Activated naive CD4-positive, alpha-beta T cell treated with anti-CD3 and anti-CD28 coated beads, Interleukin-2, amount 50 U/mL, for 24 hours (primary cell): Measurements from ENCODE around the gene MSRB1.
"Not testable (repeated sequence)": the region's sequence is repeated elsewhere in the genome, so short reads cannot be mapped to it uniquely, and the experiment has no call there.

ENCODE experiments used
- H3K27ac Mint-ChIP-seq: one replicate; pipeline ENCODE4 v1.8.0; 2021; ENCODE audit warnings: mild to moderate bottlenecking, mixed read lengths
- H3K27me3 Mint-ChIP-seq: one replicate; pipeline ENCODE4 v1.8.0; 2021; ENCODE audit warnings: mixed read lengths
- H3K36me3 Mint-ChIP-seq: one replicate; pipeline ENCODE4 v1.8.0; 2021; ENCODE audit warnings: mixed read lengths
- H3K4me1 Mint-ChIP-seq: one replicate; pipeline ENCODE4 v1.8.0; 2021; ENCODE audit warnings: mixed read lengths
- H3K4me3 Mint-ChIP-seq: one replicate; pipeline ENCODE4 v1.8.0; 2021; ENCODE audit warnings: mild to moderate bottlenecking, mixed read lengths
- H3K9me3 Mint-ChIP-seq: one replicate; pipeline ENCODE4 v1.8.0; 2021; ENCODE audit warnings: mixed read lengths

MSRB1 gene

GRCh38 chr16:1908184-1908583 lies 34.8 kb downstream of the MSRB1 start:
- Mint-ChIP-seq H3K4me3 (no peak overlapping the region), H3K9me3 (no peaks in the 10 kb centered on the region), H3K4me1 (no peaks in the 10 kb centered on the region), H3K27ac (no peak overlapping the region), H3K27me3 (peaks cover 3% of the 10 kb centered on the region), H3K36me3 (no peaks in the 10 kb centered on the region)

DNA sequence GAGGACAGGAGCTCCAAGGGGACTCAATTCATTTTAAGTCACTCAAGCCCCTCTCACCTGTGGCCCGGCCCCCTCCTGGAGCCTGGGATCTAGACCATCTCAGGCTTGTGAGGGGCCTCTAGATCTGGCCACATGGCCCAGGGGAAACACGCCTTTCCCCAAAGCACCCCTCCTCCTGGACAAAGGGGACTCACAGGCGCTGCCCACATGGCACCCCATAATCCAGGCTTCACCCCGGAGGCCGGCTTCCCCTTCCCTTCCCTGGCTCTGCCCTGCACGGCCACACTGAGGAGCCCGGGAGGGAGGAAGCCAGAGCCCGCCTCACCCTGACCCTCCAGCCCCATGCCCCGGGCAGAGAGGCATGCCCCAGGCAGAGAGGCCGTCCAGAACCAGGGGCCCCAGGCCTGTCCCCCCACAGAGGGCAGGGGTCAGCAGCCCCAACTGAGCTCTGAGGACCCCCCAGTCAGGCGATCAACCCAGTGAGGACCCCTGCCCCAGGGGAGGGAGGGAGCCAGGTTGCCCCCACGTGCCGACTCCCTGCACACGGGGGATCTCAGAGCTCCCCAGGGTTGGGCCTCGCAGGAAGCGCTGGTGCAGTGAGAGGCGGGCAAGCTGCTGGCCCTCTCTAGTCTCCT lies 35.7 kb downstream of the MSRB1 start:
- Mint-ChIP-seq H3K27ac (no peak overlapping the region), H3K4me1 (no peaks in the 10 kb centered on the region), H3K9me3 (no peaks in the 10 kb centered on the region), H3K4me3 (no peak overlapping the region), H3K27me3 (peaks cover 3% of the 10 kb centered on the region), H3K36me3 (no peaks in the 10 kb centered on the region)

DNA sequence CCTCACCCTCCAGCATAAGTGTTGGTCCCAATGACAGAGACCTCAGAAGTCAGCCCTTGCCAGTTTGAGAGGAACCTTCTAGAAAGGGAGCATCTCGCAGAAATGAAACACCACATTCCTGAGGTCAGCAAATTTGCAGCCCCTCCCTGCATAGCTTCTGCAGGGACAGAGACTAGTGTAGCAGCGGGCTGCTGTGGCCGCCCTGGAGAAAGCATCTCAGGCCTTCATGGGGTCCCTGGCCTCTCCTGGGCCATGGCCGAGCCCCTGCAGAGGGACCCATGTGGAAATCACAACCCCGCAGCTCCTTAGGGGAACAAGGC lies 36.2 kb downstream of the MSRB1 start:
- no peaks in the 10 kb centered on the region for H3K4me1 Mint-ChIP-seq
- no peaks in the 10 kb centered on the region for H3K36me3 Mint-ChIP-seq
- H3K27ac Mint-ChIP-seq, result no peak overlapping the region
- peaks cover 3% of the 10 kb centered on the region for H3K27me3 Mint-ChIP-seq
- H3K4me3 Mint-ChIP-seq, result no peak overlapping the region
- no peaks in the 10 kb centered on the region for H3K9me3 Mint-ChIP-seq

- Mint-ChIP-seq H3K4me1 (no peaks in the 10 kb centered on the region), H3K36me3 (no peaks in the 10 kb centered on the region), H3K27ac (no peak overlapping the region), H3K9me3 (no peaks in the 10 kb centered on the region), H3K27me3 (peaks cover 3% of the 10 kb centered on the region), H3K4me3 (no peak overlapping the region)
Observed at GRCh38 chr16:1906055-1906845, 36.7 kb downstream of the MSRB1 start.

GRCh38 chr16:1903845-1904840 lies 38.9 kb downstream of the MSRB1 start:
- no peaks in the 10 kb centered on the region for H3K4me1 Mint-ChIP-seq

GRCh38 chr16:1903220-1903574 lies 39.8 kb downstream of the MSRB1 start:
- Mint-ChIP-seq H3K9me3 (no peaks in the 10 kb centered on the region), H3K27ac (no peak overlapping the region), H3K4me3 (no peak overlapping the region), H3K27me3 (no peaks in the 10 kb centered on the region), H3K36me3 (no peaks in the 10 kb centered on the region), H3K4me1 (no peaks in the 10 kb centered on the region)

More at GRCh38 chr16:1903845-1904840, 38.9 kb downstream of the MSRB1 start:
- H3K4me3 Mint-ChIP-seq, result no peak overlapping the region
- H3K36me3 Mint-ChIP-seq, result no peaks in the 10 kb centered on the region
- H3K9me3 Mint-ChIP-seq, result no peaks in the 10 kb centered on the region
- peaks cover 3% of the 10 kb centered on the region for H3K27me3 Mint-ChIP-seq
- H3K27ac Mint-ChIP-seq, result no peak overlapping the region

- no peaks in the 10 kb centered on the region for H3K36me3 Mint-ChIP-seq
- no peaks in the 10 kb centered on the region for H3K4me1 Mint-ChIP-seq
- H3K27me3 Mint-ChIP-seq, result no peaks in the 10 kb centered on the region
- H3K4me3 Mint-ChIP-seq, result no peak overlapping the region
- H3K9me3 Mint-ChIP-seq, result no peaks in the 10 kb centered on the region
- no peak overlapping the region for H3K27ac Mint-ChIP-seq
Observed at GRCh38 chr16:1902547-1903219, 40.3 kb downstream of the MSRB1 start.

- Mint-ChIP-seq H3K4me1 (no peaks in the 10 kb centered on the region), H3K36me3 (no peaks in the 10 kb centered on the region), H3K27ac (no peak overlapping the region), H3K9me3 (no peaks in the 10 kb centered on the region), H3K27me3 (no peaks in the 10 kb centered on the region), H3K4me3 (no peak overlapping the region)
Observed at GRCh38 chr16:1900452-1900774, 42.6 kb downstream of the MSRB1 start.

DNA sequence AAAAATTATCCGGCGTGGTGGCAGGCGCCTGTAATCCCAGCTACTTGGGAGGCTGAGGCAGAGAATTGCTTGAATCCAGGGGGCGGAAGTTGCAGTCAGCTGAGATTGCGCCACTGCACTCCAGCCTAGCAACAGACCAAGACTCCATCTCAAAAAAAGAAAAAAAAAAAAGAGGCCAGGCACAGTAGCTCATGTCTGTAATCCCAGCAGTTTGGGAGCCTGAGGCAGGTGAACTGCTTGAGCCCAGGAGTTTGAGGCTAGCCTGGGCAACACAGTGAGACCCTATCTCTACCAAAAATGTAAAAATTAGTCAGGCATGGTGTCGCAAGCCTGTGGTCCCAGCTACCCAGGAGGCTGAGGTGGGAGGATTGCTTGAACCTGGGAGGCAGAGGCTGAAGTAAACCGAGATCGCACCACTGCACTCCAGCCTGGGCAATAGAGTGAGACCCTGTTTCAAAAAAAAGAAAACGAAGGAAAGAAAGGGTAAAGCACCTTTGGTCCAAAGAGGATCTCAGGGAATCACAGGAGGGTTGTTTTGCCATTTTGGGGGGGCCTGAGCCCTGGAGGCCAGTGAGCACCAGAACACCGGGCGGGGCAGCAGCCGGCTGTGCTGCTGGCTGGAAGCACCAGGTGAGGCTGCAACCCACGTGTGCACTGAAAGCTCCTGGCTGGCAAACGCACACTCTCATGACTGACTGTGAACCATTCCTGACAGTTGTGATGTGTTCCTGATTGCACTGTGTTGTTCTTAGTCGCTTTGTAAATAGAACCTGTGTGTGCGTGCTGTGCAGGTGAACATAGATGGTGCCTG lies 43.2 kb downstream of the MSRB1 start:
- Mint-ChIP-seq H3K27me3 (no peaks in the 10 kb centered on the region), H3K36me3 (no peaks in the 10 kb centered on the region), H3K4me1 (no peaks in the 10 kb centered on the region), H3K9me3 (no peaks in the 10 kb centered on the region), H3K4me3 (no peak overlapping the region), H3K27ac (no peak overlapping the region)

DNA sequence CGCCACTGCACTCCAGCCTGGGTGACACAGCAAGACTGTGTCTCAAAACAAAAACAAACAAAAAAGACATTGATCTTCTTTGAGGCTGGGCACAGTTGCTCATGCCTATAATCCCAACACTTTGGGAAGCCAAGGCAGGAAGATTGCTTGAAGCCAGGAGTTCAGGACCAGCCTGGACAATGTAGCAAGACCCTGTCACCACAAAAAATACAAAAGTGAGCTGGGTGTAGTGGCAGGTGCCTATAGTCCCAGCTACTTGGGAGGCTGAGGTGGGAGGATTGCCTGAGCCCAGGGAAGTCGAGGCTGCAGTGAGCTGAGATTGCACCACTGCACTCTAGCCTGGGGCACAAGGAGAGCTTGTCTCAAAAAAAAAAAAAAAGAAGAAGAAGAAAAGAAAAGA lies 45.3 kb downstream of the MSRB1 start:
- not testable (repeated sequence) for H3K9me3 Mint-ChIP-seq, H3K27ac Mint-ChIP-seq, H3K36me3 Mint-ChIP-seq, H3K27me3 Mint-ChIP-seq, H3K4me3 Mint-ChIP-seq, H3K4me1 Mint-ChIP-seq

DNA sequence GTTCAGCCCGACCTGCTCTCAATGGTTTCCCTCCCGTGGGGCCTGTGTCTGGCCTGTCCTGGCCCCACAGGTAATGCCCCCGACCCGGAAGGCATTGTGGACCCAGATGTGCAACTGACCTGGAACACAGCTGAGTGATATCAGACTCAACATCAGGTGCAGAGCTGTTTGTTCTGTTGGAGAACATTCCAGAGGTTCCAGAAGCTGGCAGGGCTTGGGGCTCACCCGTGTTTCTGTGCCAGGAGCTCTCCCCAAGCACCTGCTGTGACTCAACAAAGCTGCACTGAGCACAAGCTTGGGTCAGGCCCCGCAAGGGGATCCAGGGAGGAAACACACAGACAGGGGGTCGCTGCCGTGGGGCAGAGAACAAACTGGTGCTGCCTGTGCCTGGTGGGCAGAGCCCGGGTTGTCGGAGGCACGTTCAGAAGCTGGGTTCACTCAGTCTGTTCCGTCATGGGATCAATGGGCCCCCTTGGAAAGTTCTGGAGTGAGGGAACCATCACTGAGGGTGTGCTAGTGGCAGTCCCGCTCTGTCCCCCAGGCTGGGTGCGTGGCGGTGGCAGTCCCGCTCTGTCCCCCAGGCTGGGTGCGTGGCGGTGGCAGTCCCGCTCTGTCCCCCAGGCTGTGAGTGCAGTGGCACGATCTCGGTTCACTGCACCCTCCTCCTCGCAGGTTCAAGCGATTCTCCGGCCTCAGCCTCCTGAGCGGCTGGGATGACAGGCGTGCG lies 46.9 kb downstream of the MSRB1 start:
- no peaks in the 10 kb centered on the region for H3K27me3 Mint-ChIP-seq
- no peak overlapping the region for H3K27ac Mint-ChIP-seq
- no peak overlapping the region for H3K4me3 Mint-ChIP-seq
- H3K4me1 Mint-ChIP-seq, result no peaks in the 10 kb centered on the region
- no peaks in the 10 kb centered on the region for H3K9me3 Mint-ChIP-seq
- no peaks in the 10 kb centered on the region for H3K36me3 Mint-ChIP-seq

GRCh38 chr16:1895068-1895467 lies 47.9 kb downstream of the MSRB1 start:
- no peak overlapping the region for H3K27ac Mint-ChIP-seq
- H3K4me1 Mint-ChIP-seq, result no peaks in the 10 kb centered on the region
- no peaks in the 10 kb centered on the region for H3K36me3 Mint-ChIP-seq
- no peaks in the 10 kb centered on the region for H3K9me3 Mint-ChIP-seq
- no peak overlapping the region for H3K4me3 Mint-ChIP-seq
- H3K27me3 Mint-ChIP-seq, result peaks cover 3% of the 10 kb centered on the region

DNA sequence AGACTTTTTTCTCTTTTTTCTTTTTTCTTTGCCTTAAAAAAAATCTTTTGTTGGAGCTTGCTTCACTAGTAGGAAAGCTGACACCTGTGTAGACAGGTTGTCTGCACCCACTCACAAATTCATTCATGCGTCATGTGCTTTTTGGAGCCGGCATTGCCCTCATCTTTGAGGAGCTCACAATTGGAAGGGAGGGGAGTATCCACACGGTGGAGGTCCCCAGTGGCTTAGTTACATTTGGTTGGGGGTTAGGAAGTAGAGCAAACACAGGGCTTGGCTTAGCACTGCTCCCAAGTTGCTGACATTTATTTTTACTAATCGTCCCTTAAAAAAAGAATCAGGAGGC lies 52.3 kb downstream of the MSRB1 start:
- Mint-ChIP-seq H3K36me3 (no peaks in the 10 kb centered on the region), H3K27me3 (peaks cover 3% of the 10 kb centered on the region), H3K4me3 (no peak overlapping the region), H3K9me3 (no peaks in the 10 kb centered on the region), H3K4me1 (no peaks in the 10 kb centered on the region), H3K27ac (no peak overlapping the region)

DNA sequence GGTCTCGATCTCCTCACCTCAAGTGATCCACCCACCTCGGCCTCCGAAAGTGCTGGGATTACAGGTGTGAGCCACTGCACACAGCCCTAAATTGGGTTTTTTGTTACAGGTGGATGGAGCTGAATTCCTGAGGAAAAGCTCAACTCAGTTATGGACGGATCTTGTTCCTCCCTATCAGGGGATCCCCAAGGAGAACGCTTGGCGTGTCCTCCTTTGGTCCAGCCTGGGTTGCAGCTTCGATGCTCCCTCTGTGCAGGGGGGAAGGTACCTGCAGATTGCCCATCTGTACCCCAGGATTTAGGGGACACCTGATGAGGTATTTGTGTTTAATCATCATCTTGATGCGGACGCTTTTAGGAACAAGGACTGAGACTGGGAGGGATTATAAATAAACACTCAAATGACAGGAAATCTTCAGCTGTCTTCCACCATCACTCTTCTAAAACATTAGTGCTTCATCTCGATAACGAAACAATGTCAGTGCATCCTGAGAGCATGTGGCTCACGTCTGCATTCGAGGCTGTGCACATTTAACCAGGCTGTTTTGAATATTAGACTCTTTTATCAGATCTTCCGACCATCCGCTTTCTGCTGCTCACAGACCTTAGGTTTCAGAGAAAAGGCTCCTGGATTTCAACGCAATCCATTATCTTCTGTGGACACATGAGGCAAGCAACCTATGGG lies 52.8 kb downstream of the MSRB1 start:
- Mint-ChIP-seq H3K36me3 (no peaks in the 10 kb centered on the region), H3K27ac (no peak overlapping the region), H3K4me3 (no peak overlapping the region), H3K4me1 (no peaks in the 10 kb centered on the region), H3K9me3 (no peaks in the 10 kb centered on the region), H3K27me3 (peaks cover 3% of the 10 kb centered on the region)
